ENCODE data around the gene EID2.

DNA sequence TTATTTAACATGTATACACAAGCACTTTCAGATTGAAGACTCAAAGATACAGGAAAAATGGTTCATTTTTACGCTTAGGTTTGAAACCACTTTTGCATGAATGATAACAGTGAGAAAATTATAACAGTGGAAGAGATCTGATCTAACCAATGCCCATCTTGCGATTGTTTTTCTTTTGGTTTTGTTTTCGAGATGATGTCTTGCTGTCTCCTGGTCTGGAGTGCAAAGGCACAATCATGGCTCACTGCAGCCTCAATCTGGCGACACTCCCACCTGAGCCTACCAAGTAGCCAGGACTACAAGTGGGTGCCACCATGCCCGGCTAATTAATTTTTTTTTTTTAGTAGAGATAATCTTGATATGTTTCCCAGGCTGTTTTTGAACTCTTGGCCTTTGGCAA, 10.2 kb upstream of the EID2 start:
- no peak for TF ChIP-seq POLR2A (IDR thresholded peaks at IDR 0.05)
- TF ChIP-seq, protein P1, sequence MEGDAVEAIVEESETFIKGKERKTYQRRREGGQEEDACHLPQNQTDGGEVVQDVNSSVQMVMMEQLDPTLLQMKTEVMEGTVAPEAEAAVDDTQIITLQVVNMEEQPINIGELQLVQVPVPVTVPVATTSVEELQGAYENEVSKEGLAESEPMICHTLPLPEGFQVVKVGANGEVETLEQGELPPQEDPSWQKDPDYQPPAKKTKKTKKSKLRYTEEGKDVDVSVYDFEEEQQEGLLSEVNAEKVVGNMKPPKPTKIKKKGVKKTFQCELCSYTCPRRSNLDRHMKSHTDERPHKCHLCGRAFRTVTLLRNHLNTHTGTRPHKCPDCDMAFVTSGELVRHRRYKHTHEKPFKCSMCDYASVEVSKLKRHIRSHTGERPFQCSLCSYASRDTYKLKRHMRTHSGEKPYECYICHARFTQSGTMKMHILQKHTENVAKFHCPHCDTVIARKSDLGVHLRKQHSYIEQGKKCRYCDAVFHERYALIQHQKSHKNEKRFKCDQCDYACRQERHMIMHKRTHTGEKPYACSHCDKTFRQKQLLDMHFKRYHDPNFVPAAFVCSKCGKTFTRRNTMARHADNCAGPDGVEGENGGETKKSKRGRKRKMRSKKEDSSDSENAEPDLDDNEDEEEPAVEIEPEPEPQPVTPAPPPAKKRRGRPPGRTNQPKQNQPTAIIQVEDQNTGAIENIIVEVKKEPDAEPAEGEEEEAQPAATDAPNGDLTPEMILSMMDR (IDR thresholded peaks at IDR 0.05): no peak
